ENCODE data around the gene PABPC1L. TPM values are rescaled to one million over a fixed set of nuclear protein-coding genes. Genes with fewer than 3 reads are reported as not detected.

The PABPC1L gene
- total and polyA plus RNA-seq, 2 of the 13 experiments (the other 11 are each of a cell fraction or from before 2014, with no cell fraction given), result 30.8 to 252 TPM

- TF ChIP-seq, protein P1, sequence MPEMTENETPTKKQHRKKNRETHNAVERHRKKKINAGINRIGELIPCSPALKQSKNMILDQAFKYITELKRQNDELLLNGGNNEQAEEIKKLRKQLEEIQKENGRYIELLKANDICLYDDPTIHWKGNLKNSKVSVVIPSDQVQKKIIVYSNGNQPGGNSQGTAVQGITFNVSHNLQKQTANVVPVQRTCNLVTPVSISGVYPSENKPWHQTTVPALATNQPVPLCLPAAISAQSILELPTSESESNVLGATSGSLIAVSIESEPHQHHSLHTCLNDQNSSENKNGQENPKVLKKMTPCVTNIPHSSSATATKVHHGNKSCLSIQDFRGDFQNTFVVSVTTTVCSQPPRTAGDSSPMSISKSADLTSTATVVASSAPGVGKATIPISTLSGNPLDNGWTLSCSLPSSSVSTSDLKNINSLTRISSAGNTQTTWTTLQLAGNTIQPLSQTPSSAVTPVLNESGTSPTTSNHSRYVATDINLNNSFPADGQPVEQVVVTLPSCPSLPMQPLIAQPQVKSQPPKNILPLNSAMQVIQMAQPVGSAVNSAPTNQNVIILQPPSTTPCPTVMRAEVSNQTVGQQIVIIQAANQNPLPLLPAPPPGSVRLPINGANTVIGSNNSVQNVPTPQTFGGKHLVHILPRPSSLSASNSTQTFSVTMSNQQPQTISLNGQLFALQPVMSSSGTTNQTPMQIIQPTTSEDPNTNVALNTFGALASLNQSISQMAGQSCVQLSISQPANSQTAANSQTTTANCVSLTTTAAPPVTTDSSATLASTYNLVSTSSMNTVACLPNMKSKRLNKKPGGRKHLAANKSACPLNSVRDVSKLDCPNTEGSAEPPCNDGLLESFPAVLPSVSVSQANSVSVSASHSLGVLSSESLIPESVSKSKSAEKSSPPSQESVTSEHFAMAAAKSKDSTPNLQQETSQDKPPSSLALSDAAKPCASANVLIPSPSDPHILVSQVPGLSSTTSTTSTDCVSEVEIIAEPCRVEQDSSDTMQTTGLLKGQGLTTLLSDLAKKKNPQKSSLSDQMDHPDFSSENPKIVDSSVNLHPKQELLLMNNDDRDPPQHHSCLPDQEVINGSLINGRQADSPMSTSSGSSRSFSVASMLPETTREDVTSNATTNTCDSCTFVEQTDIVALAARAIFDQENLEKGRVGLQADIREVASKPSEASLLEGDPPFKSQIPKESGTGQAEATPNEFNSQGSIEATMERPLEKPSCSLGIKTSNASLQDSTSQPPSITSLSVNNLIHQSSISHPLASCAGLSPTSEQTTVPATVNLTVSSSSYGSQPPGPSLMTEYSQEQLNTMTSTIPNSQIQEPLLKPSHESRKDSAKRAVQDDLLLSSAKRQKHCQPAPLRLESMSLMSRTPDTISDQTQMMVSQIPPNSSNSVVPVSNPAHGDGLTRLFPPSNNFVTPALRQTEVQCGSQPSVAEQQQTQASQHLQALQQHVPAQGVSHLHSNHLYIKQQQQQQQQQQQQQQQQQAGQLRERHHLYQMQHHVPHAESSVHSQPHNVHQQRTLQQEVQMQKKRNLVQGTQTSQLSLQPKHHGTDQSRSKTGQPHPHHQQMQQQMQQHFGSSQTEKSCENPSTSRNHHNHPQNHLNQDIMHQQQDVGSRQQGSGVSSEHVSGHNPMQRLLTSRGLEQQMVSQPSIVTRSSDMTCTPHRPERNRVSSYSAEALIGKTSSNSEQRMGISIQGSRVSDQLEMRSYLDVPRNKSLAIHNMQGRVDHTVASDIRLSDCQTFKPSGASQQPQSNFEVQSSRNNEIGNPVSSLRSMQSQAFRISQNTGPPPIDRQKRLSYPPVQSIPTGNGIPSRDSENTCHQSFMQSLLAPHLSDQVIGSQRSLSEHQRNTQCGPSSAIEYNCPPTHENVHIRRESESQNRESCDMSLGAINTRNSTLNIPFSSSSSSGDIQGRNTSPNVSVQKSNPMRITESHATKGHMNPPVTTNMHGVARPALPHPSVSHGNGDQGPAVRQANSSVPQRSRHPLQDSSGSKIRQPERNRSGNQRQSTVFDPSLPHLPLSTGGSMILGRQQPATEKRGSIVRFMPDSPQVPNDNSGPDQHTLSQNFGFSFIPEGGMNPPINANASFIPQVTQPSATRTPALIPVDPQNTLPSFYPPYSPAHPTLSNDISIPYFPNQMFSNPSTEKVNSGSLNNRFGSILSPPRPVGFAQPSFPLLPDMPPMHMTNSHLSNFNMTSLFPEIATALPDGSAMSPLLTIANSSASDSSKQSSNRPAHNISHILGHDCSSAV (CRISPR knock-in tag; IDR thresholded peaks at IDR 0.05; ENCODE audit: borderline replicate concordance), result no peak
- TF ChIP-seq ARID5B (CRISPR knock-in tag; IDR thresholded peaks at IDR 0.05) (peak; percentile 83), SP1 (IDR thresholded peaks at IDR 0.05) (no peak), SP1 (CRISPR knock-in tag; IDR thresholded peaks at IDR 0.05) (peak; percentile 89), FOSL2 (CRISPR knock-in tag; IDR thresholded peaks at IDR 0.05) (peak; percentile 69), MTF2 (CRISPR knock-in tag; IDR thresholded peaks at IDR 0.05; ENCODE audit: borderline replicate concordance) (0 out of 2 replicates have a peak, but pooled peaks have one; percentile 6), KDM2A (CRISPR knock-in tag; IDR thresholded peaks at IDR 0.05; ENCODE audit: borderline replicate concordance, low read depth) (peak; percentile 95), SRSF4 (IDR thresholded peaks at IDR 0.05; ENCODE audit: low read depth, low read length, poor library complexity, severe bottlenecking) (no peak), SP5 (CRISPR knock-in tag; IDR thresholded peaks at IDR 0.05; ENCODE audit: borderline replicate concordance, low read depth) (peak; percentile 98), ZNF567 (CRISPR knock-in tag; IDR thresholded peaks at IDR 0.05; ENCODE audit: borderline replicate concordance) (peak; percentile 91), ETV5 (CRISPR knock-in tag; IDR thresholded peaks at IDR 0.05; ENCODE audit: borderline replicate concordance) (peak; percentile 95)
- TF ChIP-seq, protein P2, sequence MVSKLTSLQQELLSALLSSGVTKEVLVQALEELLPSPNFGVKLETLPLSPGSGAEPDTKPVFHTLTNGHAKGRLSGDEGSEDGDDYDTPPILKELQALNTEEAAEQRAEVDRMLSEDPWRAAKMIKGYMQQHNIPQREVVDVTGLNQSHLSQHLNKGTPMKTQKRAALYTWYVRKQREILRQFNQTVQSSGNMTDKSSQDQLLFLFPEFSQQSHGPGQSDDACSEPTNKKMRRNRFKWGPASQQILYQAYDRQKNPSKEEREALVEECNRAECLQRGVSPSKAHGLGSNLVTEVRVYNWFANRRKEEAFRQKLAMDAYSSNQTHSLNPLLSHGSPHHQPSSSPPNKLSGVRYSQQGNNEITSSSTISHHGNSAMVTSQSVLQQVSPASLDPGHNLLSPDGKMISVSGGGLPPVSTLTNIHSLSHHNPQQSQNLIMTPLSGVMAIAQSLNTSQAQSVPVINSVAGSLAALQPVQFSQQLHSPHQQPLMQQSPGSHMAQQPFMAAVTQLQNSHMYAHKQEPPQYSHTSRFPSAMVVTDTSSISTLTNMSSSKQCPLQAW (CRISPR knock-in tag; IDR thresholded peaks at IDR 0.05), result peak; percentile 96
- TF ChIP-seq, protein P3, sequence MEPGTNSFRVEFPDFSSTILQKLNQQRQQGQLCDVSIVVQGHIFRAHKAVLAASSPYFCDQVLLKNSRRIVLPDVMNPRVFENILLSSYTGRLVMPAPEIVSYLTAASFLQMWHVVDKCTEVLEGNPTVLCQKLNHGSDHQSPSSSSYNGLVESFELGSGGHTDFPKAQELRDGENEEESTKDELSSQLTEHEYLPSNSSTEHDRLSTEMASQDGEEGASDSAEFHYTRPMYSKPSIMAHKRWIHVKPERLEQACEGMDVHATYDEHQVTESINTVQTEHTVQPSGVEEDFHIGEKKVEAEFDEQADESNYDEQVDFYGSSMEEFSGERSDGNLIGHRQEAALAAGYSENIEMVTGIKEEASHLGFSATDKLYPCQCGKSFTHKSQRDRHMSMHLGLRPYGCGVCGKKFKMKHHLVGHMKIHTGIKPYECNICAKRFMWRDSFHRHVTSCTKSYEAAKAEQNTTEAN (CRISPR knock-in tag; conservative IDR thresholded peaks at IDR 0.05), result peak; percentile 33; the same call in 1 of the 2 replicates
Observed at GRCh38 chr20:44885392-44886265, 24.2 kb upstream of the PABPC1L start, which contains the start of gene YWHAB (continued).

All from HepG2 (cell line).